Stomach (tissue), 4 donors: Measurements from ENCODE around the gene FZD2.

Source experiments
- POLR2A ChIP-seq, 4 donors: fragments of 450-650 bp; IDR thresholded peaks; one replicate each; pipeline ENCODE4 v1.6.1; 2016; ENCODE audit warnings: antibody characterized with exemption in 4 of 4, control low read depth in 2 of 4, mild to moderate bottlenecking in 1 of 4, moderate library complexity in 1 of 4
- POLR2AphosphoS5 ChIP-seq, 3 donors: sonication (generic); formaldehyde crosslinking; IDR thresholded peaks; one replicate each; pipeline ENCODE4 v1.6.1; 2016; ENCODE audit warnings: antibody characterized with exemption in 3 of 3
- TF ChIP-seq, protein P1 (sequence below), 7 experiments: fragments of 450-650 bp in 4 of 7; fragments of 200-600 bp in 3 of 7; sonication (generic) in 3 of 7; IDR thresholded peaks; one replicate each; pipeline ENCODE4 v1.5.1; 2016 to 2019; ENCODE audit warnings: antibody characterized with exemption in 7 of 7, control low read depth in 2 of 7, mild to moderate bottlenecking in 1 of 7

GRCh38 chr17:44598932-44599297, 41.6 kb downstream of the FZD2 start:
- TF ChIP-seq POLR2A (IDR thresholded peaks at IDR 0.05) (no peak), POLR2AphosphoS5 (IDR thresholded peaks at IDR 0.05) (no peak)
- TF ChIP-seq, protein P1, sequence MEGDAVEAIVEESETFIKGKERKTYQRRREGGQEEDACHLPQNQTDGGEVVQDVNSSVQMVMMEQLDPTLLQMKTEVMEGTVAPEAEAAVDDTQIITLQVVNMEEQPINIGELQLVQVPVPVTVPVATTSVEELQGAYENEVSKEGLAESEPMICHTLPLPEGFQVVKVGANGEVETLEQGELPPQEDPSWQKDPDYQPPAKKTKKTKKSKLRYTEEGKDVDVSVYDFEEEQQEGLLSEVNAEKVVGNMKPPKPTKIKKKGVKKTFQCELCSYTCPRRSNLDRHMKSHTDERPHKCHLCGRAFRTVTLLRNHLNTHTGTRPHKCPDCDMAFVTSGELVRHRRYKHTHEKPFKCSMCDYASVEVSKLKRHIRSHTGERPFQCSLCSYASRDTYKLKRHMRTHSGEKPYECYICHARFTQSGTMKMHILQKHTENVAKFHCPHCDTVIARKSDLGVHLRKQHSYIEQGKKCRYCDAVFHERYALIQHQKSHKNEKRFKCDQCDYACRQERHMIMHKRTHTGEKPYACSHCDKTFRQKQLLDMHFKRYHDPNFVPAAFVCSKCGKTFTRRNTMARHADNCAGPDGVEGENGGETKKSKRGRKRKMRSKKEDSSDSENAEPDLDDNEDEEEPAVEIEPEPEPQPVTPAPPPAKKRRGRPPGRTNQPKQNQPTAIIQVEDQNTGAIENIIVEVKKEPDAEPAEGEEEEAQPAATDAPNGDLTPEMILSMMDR (IDR thresholded peaks at IDR 0.05) = no peak
